HG03565 (cell line): ENCODE results near the gene PXMP4.
A peak's percentile ranks its signal among the peaks of the same experiment; 100 is the strongest.
"Not testable (repeated sequence)": the region's sequence is repeated elsewhere in the genome, so short reads cannot be mapped to it uniquely, and the experiment has no call there.

Experiments
- ATAC-seq: cut with Tn5 transposase; IDR thresholded peaks from one replicate; pipeline ENCODE4 v1.9.1; 2021; ENCODE audit warnings: mild to moderate bottlenecking, moderate library complexity; ENCODE audit not compliant: unreplicated experiment

The PXMP4 gene

DNA sequence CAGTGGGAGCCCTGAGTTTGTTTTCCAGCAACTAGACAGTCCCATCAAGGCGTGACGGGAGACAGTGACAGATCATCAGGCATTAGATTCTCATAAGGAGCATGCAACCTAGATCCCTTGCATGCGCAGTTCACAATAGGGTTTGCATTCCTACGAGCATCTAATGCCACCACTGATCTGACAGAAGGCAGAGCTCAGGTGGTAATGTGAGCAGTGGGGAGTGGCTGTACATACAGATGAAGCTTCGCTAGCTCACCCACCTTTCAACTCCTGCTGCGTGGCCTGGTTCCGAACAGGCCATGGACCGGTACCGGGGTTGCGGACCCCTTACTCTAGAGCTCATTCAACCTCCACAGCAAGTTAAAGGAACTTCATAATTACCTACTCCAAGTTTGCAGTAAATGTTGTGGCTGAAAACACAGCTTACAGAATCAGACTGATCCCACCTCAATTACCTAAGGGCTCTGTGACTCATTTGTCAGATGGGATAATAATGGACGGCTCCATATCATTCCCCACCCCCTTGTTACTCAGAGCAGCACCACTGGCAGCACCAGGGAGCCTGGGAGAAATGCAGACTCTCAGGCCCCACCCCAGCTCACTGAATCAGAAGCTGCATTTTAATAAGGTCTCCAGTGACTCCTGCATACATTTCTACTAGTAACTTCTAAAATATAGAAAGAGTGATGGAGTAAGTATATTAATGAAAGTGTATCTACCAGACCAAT, 15.7 kb downstream of the PXMP4 start:
- no peak for ATAC-seq

DNA sequence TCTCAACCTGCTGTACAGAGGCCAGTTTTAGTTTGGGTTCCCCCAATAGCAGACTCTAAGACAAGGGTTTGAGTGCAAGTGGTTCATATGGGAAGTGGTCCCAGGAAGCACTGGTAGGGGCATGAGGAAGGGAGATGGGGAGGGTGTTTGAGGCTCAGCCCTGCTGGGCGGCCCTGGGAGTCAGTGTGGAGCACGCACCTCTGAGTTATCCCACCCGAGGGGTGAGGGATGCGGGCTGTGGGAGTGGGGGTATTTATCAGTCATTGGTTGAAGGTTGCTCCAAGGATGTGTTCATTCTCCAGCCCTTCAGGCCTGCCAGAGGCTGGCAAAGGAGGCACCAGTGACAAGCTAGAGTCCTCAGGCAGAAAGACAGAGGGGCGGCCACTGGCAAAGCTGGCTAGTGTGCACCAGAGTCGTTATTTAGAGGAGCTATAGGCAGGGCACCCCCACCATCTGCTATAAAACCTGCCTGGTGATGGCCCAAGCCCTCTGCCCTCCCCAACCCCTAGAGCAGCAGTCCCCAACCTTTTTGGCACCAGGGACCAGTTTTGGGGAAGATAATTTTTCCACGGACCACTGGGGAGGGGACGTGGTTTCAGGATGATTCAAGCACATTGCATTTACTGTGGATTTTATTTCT, 16.5 kb downstream of the PXMP4 start:
- ATAC-seq: no peak

DNA sequence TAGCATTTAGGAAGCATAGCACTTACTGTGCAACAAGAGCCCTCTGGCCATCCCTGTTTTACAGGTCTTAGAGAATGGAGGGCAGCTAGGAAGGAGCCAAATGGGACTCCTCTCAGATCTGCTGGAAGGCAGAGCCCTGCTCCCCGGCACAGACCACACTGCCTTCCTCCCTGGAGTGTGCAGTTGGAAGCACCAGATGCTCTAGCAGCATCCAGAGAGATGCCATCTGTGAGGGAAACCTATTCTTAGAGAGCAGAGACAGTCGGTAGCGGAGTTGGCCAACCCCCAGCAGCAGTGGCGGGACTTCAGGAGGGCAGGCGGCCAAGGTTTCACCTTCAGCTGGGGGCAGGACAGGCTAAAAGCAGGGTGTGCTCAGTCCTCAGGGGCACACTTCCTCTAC, 17.2 kb downstream of the PXMP4 start:
- no peak for ATAC-seq

DNA sequence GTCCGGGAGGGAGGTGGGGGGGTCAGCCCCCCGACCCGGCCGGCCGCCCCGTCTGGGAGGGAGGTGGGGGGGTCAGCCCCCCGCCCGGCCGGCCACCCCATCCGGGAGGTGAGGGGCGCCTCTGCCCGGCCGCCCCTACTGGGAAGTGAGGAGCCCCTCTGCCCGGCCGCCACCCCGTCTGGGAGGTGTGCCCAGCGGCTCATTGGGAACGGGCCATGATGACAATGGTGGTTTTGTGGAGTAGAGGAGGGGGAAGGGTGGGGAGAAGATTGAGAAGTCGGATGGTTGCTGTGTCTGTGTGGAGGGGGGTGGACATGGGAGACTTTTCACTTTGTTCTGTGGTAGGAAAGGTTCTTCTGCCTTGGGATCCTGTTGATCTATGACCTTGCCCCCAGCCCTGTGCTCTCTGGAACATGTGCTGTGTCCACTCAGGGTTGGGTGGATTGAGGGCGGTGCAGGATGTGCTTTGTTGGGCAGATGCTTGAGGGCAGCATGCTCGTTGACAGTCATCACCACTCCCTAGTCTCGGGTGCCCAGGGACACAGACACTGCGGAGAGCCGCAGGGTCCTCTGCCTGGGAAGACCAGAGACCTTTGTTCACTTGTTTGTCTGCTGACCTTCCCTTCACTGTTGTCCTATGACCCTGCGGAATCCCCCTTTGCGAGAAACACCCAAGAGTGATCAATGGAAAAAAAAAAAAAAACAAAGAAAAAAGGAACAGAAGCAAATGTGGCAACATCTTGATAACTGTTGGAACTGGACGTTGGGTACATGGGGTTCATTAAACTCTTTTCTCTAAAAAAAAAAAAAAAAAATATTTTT, 18.3 kb downstream of the PXMP4 start:
- ATAC-seq: no peak

DNA sequence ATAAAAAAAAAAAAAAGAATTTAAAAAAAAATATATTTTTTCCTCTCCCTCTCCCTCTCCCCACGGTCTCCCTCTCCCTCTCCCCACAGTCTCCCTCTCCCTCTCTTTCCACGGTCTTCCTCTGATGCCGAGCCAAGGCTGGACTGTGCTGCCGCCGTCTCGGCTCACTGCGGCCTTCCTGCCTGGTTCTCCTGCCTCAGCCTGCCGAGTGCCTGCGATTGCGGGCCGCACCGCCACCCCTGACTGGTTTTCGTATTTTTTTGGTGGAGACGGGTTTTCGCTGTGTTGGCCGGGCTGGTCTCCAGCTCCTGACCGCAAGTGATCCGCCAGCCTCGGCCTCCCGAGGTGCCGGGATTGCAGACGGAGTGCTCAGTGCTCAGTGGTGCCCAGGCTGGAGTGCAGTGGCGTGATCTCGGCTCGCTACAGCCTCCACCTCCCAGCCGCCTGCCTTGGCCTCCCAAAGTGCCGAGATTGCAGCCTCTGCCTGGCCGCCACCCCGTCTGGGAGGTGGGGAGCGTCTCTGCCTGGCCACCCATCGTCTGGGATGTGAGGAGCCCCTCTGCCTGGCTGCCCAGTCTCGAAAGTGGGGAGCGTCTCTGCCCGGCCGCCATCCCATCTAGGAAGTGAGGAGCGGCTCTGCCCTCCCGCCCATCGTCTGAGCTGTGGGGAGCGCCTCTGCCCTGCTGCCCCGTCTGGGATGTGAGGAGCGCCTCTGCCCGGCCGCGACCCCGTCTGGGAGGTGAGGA, 19.2 kb downstream of the PXMP4 start:
- ATAC-seq: not testable (repeated sequence)

DNA sequence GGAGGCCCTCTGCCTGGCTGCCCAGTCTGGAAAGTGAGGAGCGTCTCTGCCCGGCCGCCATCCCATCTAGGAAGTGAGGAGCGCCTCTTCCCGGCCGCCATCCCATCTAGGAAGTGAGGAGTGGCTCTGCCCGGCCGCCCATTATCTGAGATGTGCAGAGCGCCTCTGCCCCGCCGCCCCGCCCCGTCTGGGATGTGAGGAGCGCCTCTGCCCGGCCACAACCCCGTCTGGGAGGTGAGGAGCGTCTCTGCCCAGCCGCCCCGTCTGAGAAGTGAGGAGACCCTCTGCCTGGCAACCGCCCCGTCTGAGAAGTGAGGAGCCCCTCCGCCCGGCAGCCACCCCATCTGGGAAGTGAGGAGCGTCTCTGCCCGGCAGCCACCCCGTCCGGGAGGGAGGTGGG, 21.1 kb downstream of the PXMP4 start:
- ATAC-seq: not testable (repeated sequence)

DNA sequence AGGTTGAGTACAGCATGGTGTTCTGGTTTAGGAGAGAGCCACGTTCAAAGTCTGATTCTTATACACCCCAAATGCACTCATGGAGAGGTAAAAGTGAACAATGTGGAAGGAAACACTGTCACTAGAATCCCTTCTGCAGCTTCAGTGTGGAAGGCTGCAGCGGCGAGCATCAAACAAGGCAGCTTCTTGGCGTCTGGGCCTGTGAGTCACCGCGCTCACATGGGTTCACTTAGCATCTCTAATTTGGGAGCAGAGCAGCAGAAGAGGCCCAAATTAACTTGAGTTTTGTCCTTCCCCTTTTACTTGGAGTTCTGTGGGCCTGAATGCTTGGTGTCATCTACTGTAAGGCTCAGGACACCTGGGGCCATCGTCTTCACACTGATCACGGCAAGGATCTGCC, 23.0 kb downstream of the PXMP4 start:
- ATAC-seq: no peak

DNA sequence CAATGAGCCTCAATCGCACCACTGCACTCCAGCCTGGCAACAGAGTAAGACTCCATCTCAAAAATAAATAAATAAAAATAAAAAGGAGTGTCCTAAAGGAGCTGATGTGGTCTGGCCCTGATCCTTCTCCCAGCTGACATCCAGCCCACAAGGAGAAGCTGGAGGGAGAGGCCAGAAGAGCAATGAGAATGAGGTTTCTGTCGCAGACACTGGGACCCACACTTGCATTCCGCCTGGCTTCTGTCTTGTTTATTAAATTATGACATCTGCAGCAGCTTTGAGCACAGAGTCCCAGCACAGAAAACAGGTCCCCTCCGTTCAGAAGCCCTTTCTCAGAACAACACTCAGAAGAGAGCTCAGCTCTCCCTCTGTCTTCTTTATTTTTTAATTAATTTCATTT, 23.7 kb downstream of the PXMP4 start:
- ATAC-seq: no peak

DNA sequence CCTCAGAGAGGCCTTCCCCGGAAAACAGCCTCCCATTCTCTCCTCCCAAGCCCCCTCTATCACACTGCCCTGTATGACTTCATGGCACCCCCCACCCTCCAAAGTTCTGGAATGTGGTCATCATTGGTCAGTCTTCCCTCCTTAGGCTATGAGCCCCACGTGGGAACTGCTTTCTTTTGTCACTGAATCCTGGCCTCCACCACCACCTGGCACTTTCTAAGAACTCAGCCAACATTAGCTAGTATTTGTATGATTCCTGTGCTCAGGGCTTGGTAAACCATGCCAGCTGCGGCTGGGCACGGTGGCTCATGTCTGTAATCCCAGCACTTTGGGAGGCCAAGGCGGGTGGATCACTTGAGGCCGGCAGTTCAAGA, 25.5 kb downstream of the PXMP4 start:
- ATAC-seq: no peak

DNA sequence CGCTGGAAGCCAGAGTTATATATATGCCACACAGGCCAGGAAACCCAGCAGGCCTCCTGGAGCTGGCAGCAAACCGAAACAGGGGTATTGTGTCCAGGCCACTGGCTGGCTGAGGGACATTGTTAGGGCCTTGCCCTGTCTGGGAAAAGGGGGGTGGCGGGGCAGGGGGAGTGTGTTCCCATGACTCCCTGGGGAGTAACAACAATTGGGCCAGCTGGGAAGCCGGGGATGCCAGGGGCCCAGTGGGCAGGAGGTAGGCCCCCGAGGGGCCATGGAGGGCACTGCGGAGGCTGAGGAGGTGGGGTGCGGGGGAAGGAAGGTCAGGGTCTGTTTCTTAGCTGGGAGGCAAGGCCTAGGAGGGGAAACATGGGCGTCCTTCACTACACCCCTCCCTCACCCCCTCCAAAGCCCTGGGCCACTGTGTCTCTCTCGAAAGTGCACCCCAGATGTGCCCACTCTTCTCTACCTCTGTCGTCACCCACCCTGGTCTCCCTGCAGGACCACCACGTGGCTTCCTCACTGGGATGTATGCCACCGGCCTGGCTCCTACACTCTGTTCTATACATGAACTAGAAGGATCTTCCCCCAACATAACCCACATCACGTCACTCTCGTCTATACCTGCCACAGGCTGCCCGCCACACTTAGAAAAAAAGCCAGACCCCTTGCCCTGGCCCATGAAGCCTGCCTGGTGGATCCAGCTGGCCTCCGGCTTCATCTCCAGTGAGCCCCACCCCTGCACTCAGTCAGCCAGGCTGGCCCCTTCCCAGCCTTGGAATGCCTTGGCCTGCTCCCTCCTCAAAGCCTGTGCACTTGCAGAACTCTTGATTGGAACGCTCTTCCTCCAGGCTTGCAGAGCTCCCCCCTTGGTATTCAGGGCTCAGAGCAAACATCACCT, 26.1 kb downstream of the PXMP4 start:
- ATAC-seq: no peak

DNA sequence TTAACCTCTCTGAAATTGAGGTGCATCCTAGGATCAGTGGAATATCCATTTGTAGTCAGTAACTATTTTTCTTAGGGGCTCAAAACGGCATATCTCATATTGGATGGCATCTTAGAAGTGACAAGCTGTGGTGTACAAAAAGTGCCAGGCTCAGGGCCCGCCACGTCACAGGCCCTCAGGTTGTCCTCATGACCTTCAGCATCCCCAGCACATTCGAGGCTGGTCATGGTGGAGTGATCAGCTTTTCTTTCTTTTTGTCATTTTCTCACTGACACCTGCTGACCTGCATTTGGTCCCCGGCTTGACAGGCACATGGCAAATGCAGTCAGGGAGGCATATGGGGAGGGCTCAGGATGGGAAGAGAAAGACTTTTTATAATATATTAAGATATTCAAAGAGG, 26.8 kb downstream of the PXMP4 start:
- ATAC-seq: no peak

DNA sequence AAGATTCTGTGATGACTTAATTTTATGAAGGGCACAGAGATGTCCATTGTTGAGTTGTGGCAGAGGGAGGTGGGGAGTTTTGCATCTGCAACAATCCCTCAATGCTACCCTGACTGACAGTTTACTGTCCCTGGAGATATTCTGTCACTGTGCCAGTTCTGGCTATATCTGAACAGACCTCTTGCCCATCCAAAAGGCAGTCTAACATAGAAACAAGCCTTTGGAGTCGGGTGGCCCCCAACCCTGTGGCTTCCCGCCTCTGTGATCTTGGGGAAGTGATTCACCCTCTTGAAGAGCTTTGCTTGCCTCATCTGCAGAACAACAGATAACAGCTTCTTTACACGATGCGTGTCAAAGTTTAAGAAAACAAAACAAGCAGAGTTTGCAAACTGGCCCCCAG, 30.1 kb downstream of the PXMP4 start:
- no peak for ATAC-seq

DNA sequence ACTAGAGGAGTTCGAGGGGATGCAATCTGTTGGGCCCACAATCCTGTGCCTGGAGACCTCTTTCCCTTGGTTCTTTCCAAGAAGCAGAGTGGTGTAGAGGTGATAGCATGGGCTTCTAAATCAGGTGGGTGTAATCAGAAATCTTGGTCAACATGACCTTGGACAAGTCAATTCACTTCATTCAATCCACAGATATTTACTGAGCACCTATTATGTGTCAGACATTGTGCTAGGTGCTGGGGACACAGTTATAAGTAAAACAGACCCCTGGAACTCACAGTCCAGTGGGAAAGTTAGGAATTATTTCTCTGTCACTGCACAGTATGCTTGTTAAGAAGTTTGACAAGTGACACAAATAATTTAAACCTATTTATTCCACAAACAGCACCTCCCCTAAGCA, 30.6 kb downstream of the PXMP4 start:
- ATAC-seq: no peak

DNA sequence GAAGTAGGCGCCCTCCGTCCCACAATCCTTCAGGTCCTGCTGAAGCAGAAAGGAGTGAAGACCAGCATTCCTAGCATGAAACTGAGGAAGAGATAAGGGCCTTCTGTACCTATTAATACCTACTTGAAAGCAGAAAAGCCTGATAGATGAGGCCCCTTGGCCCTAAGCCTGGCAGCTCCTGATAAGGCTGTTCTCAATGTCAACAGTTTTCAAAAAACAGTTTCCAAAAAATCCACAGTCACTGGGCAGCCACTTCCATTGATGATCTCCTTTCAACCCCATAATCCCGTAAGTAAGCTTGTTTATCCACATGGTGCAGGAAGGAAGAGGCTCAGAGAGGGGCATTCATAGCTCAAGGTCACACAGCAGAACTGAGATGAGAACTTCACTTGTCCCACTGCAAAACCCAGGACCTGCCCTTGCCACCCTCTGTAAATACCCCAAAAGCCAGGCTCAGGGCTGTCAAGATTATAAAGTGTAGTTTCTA, 31.1 kb downstream of the PXMP4 start:
- no peak for ATAC-seq

DNA sequence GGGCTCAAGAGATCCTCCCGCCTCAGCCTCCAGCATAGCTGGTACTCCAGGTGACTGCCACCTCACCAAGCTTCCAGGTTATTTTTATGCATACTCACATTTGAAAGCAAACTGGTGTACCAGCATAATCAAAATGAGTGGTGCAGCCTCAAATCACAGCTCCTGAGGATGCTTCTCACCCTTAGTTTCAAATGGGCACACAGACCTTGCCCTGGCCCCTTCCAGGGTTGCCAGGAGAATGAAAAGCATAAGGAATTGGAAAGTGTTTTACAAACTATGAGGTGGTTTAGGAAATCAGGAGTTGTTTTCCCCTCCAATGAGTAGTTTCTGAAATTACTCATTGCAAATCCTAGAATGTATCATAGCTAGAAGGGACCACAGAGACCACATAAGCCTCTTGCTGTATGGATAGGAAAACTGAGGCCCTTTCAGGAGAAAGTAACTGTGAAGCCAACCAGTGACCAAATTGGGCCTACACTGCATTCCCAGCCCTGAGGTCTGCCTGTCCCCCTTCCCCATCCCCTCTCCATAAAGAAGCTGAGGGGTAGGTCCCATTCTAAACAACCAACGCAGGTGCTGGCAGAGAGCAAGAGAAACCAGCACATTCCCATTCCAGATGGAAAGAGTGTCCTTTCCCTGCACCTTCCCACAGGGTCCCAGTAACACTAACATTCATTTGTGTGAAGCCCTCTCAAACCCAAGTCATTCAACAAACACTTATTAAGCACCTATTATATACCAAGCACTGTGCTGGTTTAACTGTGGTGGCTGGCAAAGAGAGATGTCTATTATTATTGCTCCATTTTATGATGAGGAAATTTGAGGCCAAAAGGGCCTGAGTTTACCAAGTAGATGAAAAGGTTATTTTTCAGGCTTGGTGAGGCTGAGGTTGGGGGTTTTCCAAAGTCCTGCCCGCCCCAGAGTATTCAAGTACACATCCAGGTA, 31.8 kb downstream of the PXMP4 start:
- no peak for ATAC-seq

DNA sequence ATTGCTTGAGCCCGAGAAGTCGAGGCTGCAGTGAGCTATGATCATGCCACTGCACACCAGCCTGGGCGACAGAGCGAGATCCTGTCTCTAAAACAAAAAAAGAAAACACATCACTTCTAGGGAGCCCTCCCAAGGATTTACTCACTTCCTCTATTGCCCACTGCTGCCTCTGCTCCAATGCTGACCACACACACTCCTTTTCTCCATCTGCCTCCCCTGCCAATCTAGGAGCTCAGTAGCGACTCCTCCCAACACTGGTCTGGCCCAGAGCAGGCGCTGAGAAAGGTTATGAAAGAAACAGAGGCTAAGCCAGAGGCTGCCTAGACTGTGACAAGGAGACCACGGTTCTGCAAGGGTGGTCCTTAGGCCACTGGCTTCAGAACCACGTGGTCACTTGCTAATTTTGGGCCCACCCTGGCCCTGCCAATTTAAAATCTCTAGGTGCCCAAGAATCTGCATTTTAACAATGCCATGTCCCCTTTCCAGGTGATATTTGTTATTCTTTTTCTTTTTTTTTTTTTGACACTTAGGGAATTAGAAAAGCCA, 32.7 kb downstream of the PXMP4 start:
- ATAC-seq: no peak

DNA sequence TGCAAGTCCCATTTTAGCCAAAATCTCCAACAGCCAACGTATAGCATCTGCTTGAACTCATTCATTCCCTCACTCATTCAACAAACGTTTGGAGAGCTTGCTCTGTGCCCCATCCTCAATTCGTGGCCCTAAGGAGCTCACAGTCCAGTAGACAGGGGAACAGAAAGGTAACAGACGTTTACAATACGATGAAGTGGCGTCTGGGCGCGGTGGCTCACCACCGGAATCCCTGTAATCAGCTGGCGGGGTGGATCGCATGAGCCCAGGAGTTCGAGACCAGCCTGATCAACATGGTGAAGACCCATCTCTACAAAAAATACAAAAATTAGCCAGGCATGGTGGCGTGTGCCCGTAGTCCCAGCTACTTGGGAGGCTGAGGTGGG, 33.1 kb downstream of the PXMP4 start:
- ATAC-seq: no peak

DNA sequence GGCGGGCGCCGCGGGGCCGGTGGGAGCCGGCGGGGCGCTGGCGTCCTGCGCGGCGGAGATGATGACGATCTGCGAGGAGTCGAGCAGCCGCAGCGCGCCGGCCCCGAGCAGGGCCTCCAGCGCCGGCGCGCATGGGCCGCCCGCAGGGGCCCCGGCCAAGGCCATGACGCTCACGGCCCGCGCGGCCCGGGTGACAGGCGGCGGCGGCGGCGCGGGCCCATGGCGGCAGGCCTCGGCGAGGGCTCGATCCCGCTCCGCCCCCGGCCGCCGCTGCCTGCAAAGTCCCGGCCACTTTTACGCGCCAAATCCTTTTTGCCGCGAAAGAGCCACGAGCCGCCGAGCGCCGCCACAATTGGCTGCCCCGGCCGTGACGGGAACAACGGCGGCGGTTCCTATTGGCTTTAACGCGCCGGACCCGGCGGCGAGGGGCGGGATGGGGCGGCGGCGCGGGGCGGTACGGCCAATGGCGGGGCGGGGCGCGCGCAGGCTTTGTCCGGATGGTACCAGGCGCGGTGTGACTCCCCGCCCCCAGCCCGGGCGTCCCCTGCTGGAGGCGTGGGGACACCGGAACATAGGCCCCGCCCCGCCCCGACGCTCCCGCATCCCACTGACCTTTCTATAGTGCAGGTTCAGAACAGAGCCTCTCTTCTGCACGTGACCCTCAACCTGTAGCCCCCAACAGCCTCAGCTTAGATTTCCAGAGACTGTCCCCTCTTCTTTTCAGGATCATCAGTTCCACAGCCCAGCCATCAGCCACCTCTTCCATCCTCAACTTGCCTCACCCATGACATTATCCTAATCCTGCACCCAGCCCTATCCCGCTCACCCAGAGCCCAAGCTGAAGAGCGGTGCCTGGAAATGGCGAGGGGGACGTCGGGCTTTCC, 33.8 kb downstream of the PXMP4 start, which contains the start of gene E2F1:
Gene E2F1, minus strand, starts transcription at position 286 of the 884 bp plus-strand sequence. Its CDS starts 121 bp downstream, at position 165.
- ATAC-seq: peak; percentile 69
